Measurements from ENCODE around the gene SCD. TPM values are rescaled to one million over a fixed set of nuclear protein-coding genes. Genes with fewer than 3 reads are reported as not detected.
A peak's percentile ranks its signal among the peaks of the same experiment; 100 is the strongest.
"Not testable (repeated sequence)": the region's sequence is repeated elsewhere in the genome, so short reads cannot be mapped to it uniquely, and the experiment has no call there.

SCD gene
- polyA plus RNA-seq, 5 donors: 16.3 to 45.3 (median 25.4) TPM

DNA sequence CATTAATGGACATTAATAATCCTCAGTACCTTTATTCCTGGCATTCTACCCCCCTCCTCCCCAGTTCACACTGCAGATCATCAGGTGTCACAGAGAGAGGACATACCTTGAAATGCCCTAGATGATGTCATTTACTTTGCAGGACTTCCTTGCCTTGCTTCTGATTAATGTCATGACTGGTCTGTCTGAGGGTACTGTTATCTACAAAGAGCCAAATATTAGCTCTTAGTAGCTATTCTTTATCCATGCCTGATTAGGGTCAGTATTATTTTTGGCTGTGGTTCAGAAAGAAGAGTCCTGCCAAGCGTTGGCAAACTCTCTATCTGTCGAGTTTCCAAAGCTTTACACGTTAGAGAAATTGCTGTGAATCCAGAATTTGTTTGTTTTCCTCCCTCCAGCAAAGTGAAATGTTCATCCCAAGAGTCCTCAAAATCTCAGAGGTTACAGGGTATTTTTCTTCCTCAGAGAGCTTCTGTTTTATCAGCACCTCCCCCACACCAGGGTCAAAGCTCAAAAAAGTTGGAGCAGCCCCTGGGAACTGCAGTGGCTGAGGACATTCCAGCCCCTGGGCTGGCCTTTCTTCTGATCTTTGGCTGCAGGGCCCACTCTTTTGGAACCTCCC lies 12.6 kb downstream of the SCD start:
- DNase-seq: no peak

DNA sequence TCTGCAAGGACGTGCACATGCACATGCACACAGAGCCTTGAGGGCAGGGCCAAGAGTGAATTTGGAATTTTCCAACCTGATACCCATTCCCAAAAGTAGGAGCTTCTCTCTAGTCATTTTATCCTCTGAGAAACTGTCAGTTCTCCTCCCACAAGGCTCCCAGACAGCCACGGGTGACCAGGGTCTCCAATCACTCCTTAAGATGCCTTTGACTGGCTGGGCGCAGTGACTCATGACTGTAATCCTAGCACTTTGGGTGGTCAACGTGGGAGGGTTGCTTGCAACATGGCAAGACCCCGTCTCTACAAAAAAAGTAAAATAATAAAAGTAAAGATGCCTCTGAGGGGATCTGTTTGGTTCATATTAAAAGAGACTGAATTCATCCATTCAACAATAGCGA lies 13.2 kb downstream of the SCD start:
- DNase-seq: no peak

DNA sequence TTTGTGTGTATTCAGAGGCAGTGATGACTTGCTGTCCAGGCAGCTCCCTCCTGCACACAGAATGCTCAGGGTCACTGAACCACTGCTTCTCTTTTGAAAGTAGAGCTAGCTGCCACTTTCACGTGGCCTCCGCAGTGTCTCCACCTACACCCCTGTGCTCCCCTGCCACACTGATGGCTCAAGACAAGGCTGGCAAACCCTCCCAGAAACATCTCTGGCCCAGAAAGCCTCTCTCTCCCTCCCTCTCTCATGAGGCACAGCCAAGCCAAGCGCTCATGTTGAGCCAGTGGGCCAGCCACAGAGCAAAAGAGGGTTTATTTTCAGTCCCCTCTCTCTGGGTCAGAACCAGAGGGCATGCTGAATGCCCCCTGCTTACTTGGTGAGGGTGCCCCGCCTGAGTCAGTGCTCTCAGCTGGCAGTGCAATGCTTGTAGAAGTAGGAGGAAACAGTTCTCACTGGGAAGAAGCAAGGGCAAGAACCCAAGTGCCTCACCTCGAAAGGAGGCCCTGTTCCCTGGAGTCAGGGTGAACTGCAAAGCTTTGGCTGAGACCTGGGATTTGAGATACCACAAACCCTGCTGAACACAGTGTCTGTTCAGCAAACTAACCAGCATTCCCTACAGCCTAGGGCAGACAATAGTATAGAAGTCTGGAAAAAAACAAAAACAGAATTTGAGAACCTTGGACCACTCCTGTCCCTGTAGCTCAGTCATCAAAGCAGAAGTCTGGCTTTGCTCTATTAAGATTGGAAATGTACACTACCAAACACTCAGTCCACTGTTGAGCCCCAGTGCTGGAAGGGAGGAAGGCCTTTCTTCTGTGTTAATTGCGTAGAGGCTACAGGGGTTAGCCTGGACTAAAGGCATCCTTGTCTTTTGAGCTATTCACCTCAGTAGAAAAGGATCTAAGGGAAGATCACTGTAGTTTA lies 15.8 kb downstream of the SCD start:
- DNase-seq: no peak

GRCh38 chr10:100364175-100364574 lies 17.1 kb downstream of the SCD start:
- no peak for DNase-seq

DNA sequence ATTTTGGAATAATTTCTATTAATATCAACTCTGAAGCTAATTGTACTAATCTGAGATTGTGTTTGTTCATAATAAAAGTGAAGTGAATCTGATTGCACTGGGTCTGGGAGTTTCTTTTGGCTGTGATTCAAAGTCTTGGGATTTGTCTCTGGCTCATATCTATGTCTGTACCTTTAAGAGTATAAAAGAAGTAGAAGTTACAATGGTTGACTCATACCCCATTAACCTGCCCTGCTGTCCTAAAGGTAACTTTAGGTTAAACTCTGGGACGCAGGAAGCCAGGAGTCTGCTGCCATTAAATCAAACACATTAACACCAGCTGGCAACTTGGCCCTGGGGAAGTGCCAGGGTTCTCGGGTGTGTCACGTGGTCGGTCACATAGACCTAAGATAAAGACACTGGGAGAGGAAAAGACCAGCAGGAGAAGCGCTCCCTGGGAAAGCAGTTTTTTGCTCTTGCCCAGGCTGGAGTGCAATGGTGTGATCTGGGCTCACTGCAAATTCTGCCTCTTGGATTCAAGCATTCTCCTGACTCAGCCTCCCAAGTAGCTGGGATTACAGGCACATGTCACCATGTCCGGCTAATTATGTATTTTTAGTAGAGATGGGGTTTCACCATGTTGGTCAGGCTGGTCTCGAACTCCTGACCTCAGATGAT lies 17.8 kb downstream of the SCD start:
- no peak for DNase-seq

GRCh38 chr10:100368721-100369120 lies 21.7 kb downstream of the SCD start:
- DNase-seq: no peak

GRCh38 chr10:100370714-100371481 lies 23.9 kb downstream of the SCD start:
- DNase-seq: no peak

GRCh38 chr10:100371482-100372027 lies 24.5 kb downstream of the SCD start:
- DNase-seq: peak in 1 of 2 donors; percentile 6

DNA sequence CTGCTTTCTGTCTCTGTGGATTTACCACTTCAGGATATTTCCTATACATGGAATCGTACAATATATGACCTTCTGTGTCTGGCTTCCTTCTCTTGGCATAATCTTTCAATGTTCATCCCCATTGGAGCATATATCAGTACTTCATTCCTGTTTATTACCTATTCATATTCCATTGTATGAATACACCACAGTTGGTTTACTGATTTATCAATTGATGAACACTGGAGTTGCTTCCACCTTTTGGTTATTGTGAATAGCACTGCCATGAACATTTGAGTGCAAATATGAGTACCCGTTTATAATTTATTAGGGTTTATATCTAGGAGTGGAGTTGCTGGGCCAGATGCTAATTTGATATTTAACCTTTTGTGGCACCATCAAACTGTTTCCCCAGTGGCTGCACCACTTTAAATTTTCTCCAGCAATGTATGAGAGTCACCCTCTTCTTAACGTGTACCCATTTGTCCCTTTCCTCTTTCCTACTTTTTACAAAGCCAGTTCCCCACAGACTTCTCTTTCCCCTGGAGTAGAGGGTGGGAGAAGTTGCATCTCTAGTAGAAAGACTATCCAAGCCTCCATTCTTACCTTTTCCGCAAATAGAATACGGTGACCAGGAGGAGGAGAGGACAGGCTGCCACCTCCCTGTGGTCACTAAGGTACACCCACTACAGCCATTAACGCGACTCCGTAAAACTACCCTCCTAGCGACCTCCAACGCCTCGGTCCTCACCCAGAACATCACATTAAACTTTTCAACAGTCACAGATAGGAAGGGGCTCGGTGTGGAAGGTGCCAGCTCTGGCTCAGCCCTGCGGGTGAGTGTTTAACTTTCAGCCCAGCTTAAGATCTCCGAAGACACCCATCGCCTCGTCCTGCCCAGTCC lies 25.6 kb downstream of the SCD start:
- DNase-seq: no peak

DNA sequence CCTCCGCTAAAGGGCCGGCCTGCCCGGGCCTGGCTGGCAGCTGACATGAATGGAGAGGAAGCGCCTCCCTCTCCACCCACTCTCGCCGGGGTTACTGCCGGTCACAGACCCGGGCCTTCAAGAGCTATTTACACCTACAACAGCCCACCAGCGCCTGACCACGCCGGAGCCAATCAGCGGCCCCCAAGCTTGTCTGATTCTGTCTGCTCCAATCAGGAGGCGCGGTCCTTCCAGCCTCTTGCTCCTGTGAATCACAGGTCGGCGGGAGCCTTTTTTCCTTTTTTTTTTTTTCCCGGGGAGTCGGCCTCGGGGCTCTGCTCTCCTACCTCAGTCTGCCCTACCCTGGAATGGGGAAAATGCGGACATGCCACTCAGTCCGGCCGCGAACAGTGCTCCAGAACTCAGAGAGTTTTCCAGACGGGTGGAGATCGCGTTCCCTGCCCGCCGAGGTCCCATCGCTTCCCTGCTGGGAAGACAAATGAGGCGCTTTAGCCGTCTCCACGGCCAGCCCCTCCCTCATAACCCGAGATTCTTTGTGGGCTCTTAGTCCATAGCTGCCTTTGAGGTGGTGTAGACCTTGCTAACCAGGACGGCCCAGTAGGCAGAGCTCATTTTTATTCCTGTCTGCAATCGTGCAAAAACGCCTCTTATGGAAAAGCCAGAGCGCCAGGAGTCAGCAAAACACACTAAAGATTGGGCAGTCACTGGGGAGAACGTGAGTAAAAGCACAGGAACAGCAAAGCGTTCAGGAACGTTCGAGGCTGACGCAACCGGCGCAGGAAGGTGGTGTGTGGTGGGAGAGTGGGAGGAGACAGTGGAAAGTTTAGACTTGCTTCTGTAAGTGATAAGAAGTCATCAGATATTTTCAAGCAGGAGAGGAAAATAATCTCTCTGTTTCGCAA lies 26.5 kb downstream of the SCD start:
- DNase-seq: peak; percentile 84 to 87

DNA sequence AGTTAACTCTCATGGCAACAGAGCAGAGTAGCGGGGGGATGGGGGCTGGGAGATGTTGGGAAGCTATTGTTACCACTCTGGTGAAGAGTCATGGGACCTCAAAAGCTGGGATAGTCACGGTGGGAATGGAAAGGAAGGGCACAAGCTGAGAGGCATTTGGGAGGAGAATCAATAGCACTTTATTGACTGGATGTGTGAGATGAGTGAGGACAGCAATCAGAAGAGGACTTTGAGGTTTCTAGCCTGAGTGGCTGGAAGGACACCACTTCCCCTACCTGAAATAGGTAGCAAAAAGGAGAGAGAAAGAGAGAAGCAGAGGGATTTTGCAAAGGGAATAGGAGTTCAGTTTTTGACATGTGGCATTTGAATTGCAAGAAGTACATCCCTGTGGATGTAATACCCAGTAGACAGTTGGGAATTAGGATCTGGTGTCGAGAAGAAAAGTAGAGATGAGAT lies 27.2 kb downstream of the SCD start:
- no peak for DNase-seq

DNA sequence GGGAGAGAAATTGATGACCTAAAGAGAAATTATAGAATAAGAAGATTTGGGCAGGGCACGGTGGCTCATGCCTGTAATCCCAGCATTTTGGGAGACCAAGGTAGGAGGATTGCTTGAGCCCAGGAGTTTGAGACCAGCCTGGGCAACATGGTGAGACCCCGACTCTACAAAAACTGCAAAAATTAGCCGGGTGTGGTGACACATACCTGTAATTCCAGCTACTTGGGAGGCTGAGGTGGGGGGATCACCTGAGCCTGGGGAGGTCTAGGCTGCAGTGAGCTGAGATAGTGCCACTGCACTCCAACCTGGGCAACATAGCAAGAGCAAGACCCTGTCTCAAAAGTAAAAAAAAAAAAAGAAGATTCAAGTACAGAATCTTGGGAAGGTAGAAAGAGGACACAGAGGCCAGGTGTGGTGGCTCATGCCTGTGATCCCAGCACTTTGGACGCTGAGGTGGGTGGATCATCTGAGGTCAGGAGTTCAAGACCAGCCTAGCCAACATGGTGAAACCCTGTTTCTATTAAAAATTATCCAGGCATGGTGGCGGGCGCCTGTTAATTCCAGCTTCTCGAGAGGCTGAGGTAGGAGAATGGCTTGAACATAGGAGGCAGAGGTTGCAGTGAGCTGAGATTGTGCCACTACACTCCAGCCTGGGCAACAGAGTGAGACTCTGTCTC lies 27.8 kb downstream of the SCD start:
- DNase-seq: not testable (repeated sequence)

- DNase-seq: not testable (repeated sequence)
Measured at GRCh38 chr10:100376656-100377055, 29.6 kb downstream of the SCD start.

DNA sequence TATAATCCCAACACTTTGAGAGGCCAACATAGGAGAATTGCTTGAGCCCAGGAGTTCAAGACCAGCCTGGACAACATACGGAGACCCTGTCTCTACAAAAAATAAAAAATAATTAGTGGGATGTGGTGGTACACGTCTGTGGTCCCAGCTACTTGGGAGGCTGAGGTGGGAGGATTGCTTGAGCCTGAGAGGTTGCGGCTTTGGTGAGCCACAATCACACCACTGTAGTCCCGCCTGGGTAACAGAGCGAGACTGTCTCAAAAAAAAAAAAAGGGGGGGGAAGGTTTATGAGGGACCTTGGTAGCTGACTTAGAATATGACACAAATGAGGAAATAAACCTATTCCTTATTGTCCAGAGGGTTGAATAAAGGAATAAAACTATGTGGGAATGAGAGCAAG lies 30.8 kb downstream of the SCD start:
- DNase-seq: no peak

GRCh38 chr10:100380400-100380799 lies 33.4 kb downstream of the SCD start:
- DNase-seq: no peak

DNA sequence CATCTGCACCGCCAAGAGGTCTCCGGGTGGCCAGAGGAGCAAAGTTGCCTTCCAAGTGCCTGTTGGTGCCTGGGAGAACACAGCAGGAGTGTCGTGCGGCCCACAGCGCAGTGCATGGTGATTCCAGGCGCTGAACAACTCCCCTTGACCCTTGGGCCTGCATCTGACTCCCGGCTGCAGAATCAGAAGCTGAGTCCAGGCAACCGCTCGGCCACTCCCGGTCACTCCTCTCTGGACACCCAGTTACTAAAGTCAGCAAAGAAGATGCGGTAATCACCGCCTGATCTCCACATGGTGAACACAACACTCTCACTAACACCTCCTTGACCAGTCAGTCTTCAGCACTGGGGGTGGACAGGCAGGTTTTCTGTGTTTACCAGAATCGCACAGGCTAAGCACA lies 35.5 kb downstream of the SCD start:
- no peak for DNase-seq

DNA sequence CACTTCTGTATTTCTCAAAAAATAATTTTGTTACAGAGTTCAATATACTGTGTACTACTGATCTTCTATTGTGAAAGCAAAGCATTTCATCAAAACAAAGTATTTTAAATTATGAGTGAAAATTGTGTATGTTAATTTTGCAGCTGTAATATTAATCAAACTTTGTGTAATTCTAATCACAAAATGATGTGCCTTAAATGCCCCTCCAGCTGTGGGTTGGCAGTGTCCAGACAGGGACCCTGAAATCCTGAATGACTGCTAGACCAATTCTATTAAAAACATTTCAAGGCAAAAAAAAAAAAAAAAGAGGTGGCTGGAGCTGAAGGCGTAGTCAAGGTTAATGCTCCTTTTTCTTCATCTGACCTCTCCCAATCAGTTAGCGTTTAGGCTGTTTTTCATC lies 36.2 kb downstream of the SCD start:
- DNase-seq: peak; percentile 76 to 83

DNA sequence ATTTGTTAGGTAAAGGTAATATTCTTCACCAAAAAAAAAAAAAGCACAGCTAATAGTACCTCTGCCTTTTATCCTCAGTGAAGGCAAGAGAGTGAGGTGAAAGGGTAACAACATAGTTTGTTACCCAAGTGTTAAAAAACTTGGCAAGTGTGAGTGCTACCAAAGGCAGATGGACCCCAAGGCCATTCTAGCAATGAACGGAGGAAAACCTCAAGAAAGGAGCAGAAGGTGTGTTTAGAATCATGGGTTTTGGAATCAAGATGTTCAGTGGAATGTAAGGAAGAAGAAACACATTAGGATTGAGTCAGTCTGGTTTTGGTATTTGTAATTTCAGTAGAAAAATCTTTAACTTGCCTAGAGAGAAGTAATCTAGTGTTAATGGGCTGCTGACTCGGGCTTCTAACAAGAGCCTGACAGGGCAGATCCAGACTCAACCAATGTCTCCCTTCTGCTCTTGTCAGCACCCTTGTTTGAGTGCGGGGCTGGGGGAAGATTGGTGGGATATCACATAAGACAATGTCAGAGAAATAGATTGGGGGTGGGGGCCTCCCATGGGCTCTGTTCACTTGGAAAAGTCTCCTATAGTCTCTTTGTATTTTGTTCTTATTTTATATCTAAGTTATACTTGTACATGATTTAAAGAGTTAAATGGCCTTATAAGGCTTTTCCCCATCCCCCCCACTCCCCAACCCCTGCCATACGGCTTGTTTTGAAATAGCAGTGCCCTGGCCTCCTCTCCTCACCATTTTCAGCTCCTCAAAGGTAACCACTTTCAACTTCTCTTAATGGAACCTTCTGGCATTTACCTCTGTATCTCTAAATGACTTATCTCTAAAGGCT lies 44.4 kb downstream of the SCD start:
- no peak for DNase-seq

Measured in right lung (tissue), 5 donors.